ENCODE results near the gene TBATA.

- TF ChIP-seq, protein P1, sequence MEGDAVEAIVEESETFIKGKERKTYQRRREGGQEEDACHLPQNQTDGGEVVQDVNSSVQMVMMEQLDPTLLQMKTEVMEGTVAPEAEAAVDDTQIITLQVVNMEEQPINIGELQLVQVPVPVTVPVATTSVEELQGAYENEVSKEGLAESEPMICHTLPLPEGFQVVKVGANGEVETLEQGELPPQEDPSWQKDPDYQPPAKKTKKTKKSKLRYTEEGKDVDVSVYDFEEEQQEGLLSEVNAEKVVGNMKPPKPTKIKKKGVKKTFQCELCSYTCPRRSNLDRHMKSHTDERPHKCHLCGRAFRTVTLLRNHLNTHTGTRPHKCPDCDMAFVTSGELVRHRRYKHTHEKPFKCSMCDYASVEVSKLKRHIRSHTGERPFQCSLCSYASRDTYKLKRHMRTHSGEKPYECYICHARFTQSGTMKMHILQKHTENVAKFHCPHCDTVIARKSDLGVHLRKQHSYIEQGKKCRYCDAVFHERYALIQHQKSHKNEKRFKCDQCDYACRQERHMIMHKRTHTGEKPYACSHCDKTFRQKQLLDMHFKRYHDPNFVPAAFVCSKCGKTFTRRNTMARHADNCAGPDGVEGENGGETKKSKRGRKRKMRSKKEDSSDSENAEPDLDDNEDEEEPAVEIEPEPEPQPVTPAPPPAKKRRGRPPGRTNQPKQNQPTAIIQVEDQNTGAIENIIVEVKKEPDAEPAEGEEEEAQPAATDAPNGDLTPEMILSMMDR (IDR thresholded peaks at IDR 0.05): no peak
- TF ChIP-seq ZFX (IDR thresholded peaks at IDR 0.05; ENCODE audit: borderline replicate concordance): no peak
Measured at GRCh38 chr10:70814126-70814525, 28.9 kb upstream of the TBATA start.

Measured in 22Rv1 (cell line).